ENCODE measurements around the gene E4F1. TPM values are rescaled to one million over a fixed set of nuclear protein-coding genes. Genes with fewer than 3 reads are reported as not detected.

E4F1 gene
- total and polyA plus RNA-seq, 10 of the 15 experiments (the other 5 are each of a cell fraction or from before 2014, with no cell fraction given): 0.23 to 36.5 (median 14.5) TPM

- no peak for TF ChIP-seq PRDM15 (CRISPR knock-in tag; IDR thresholded peaks at IDR 0.05)
- no peak; the same call in 1 of the 2 replicates for TF ChIP-seq USF2 (IDR thresholded peaks at IDR 0.05; ENCODE audit: borderline replicate concordance, low read depth, low read length)
- peak; percentile 96 to 99 for TF ChIP-seq SRF (IDR thresholded peaks at IDR 0.05; ENCODE audit: low read depth in 2 of 2, low read length in 2 of 2)
These were observed 18.1 kb upstream of the E4F1 start, which contains the start of gene MLST8 (continued) for GRCh38 chr16:2205104-2205966.

- Histone ChIP-seq H2AFZ (ENCODE audit: control insufficient read depth, low read depth, low read length) (peak overlapping the region; percentile 87), H4K20me1 (ENCODE audit: control insufficient read depth, insufficient read depth) (no peaks in the 10 kb centered on the region), H3K9ac (ENCODE audit: control insufficient read depth, insufficient read depth, low read length) (peak overlapping the region; percentile 78), H3K36me3 (ENCODE audit: control insufficient read depth in 2 of 2, insufficient read depth in 2 of 2, low read length in 1 of 2) (peaks cover 8 to 19% of the 10 kb centered on the region in 2 experiments; a peak in 3 of 4 replicates), H3K4me1 (ENCODE audit: control insufficient read depth, insufficient read depth, low read length) (peaks cover 6% of the 10 kb centered on the region; the same call in 1 of the 2 replicates), H3K27ac (ENCODE audit: control insufficient read depth, insufficient read depth) (peak overlapping the region; percentile 96), H3K4me2 (ENCODE audit: control insufficient read depth, insufficient read depth) (peak overlapping the region; percentile 89), H3K27me3 (replicated peaks in 1 of 2; ENCODE audit: control insufficient read depth in 2 of 2, insufficient read depth in 2 of 2, low read length in 1 of 2) (no peaks in the 10 kb centered on the region), H3K9me3 (replicated peaks; ENCODE audit: control insufficient read depth, insufficient read depth, low read length) (no peaks in the 10 kb centered on the region), H3K79me2 (ENCODE audit: control insufficient read depth, insufficient read depth, low read length) (peaks cover 20% of the 10 kb centered on the region), H3K4me3 (peak overlapping the region; percentile 93)
- RAD21 ChIA-PET (ENCODE audit: unreplicated experiment): interaction anchor here (1.5 kb wide), 1 partner anchor 9 kb away, joined by 3 read pairs; the partner anchor contains the start of gene PGP
- no peak for FAIRE-seq
- BruUV-seq (replicated peaks): TSS peak; percentile 70
- WGBS (ENCODE audit: insufficient coverage, insufficient replicate concordance, low lambda C conversion rate, missing lambda C conversion rate): 2% methylated on average over 16 of the region's 16 CpGs
- intact Hi-C loops (cut with micrococcal nuclease; ENCODE audit: unreplicated experiment): loop anchor here (5.0 kb wide), 1 partner anchor 46 kb away; the partner anchor contains the start of gene ECI1
- in situ Hi-C loops (cut with MboI): no loop called here
- POLR2A ChIA-PET: interaction anchor here (0.9 to 1.5 kb wide), 3 partner anchors 9 to 46 kb away, joined by 4 to 5 read pairs (median 4); partner anchors contain the start of genes ECI1 and PGP
- CTCF ChIA-PET: interaction anchor here (1.3 kb wide), 1 partner anchor 9 kb away, joined by 6 read pairs; the partner anchor contains the start of gene PGP
- peak; percentile 52 for ATAC-seq
- SMC1A ChIA-PET (ENCODE audit: uncharacterized antibody, unreplicated experiment): no interaction called here
- no peak for DNase-seq (ENCODE audit: low read depth, low spot score)
- TF ChIP-seq RELB (IDR thresholded peaks at IDR 0.05; ENCODE audit: low read depth) (no peak), NBN (IDR thresholded peaks at IDR 0.05) (no peak), SUZ12 (IDR thresholded peaks at IDR 0.05; ENCODE audit: unreplicated experiment) (no peak), CEBPZ (IDR thresholded peaks at IDR 0.05; ENCODE audit: low read depth, low read length) (no peak), KDM1A (IDR thresholded peaks at IDR 0.05; ENCODE audit: borderline replicate concordance) (no peak), CREB1 (IDR thresholded peaks at IDR 0.05; ENCODE audit: low read depth) (no peak), HCFC1 (IDR thresholded peaks at IDR 0.05; ENCODE audit: low read length) (no peak), MXI1 (IDR thresholded peaks at IDR 0.05; ENCODE audit: low read depth, low read length) (0 out of 2 replicates have a peak, but pooled peaks have one; percentile 12)
These were observed 17.5 kb upstream of the E4F1 start for GRCh38 chr16:2205967-2206313.
